ENCODE measurements around the gene F13B.

GRCh38 chr1:197042676-197043341, 24.3 kb downstream of the F13B start:
- TF ChIP-seq POLR2A (IDR thresholded peaks at IDR 0.05; ENCODE audit: low read length) (no peak), GATA1 (IDR thresholded peaks at IDR 0.05; ENCODE audit: low read depth, low read length) (no peak)

Data from erythroblast (primary cell).